Spleen (tissue), 7 donors: Measurements from ENCODE around the gene FAM117B.
"Not testable (repeated sequence)": the region's sequence is repeated elsewhere in the genome, so short reads cannot be mapped to it uniquely, and the experiment has no call there.

ENCODE experiments used
- POLR2A ChIP-seq, 3 donors: fragments of 450-650 bp; IDR thresholded peaks; one replicate each; pipeline ENCODE4 v1.5.1; 2017; ENCODE audit warnings: antibody characterized with exemption in 3 of 3, mild to moderate bottlenecking in 1 of 3
- POLR2AphosphoS5 ChIP-seq, 3 donors: sonication (generic); formaldehyde crosslinking; IDR thresholded peaks; one replicate each; pipeline ENCODE4 v1.5.1; 2017; ENCODE audit warnings: antibody characterized with exemption in 3 of 3
- TF ChIP-seq, protein P1 (sequence below), 11 experiments: fragments of 200-600 bp in 7 of 11; fragments of 450-650 bp in 4 of 11; sonication (generic) in 4 of 11; IDR thresholded peaks in 8 of 11; conservative IDR thresholded peaks in 3 of 11; 1 replicate in 7 of 11; 2 replicates in 4 of 11; pipeline versions ENCODE4 v1.4.0 to v1.8.0; 2016 to 2021; ENCODE audit warnings: antibody characterized with exemption in 11 of 11, inconsistent platforms in 4 of 11, mild to moderate bottlenecking in 1 of 11
- donor health status: DM: no; HTN: no; CAD: no; lungs with moderate emphysema.
- donor health status: DM: no; HTN: no; CAD: no.
- donor health status: DM: no; HTN: no; CAD: no.

DNA sequence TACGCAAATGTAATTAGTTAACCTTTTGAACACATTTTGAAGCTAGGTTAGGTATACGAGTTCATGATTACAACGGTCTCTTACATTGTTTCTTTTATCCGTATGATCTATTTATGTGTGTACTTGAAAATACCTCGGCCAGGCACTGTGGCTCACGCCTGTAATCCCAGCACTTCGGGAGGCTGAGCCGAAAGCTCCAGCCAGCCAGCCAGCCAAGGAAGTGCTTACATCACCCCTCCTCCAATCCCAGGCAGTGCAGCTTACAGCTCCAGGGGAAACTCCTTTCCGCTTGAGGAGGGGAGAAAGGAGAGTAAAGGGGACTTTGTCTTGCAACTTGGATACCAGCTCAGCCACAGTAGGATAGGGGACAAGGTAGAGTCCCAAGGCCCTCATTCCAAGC lies 171.1 kb downstream of the FAM117B start:
- TF ChIP-seq, protein P1, sequence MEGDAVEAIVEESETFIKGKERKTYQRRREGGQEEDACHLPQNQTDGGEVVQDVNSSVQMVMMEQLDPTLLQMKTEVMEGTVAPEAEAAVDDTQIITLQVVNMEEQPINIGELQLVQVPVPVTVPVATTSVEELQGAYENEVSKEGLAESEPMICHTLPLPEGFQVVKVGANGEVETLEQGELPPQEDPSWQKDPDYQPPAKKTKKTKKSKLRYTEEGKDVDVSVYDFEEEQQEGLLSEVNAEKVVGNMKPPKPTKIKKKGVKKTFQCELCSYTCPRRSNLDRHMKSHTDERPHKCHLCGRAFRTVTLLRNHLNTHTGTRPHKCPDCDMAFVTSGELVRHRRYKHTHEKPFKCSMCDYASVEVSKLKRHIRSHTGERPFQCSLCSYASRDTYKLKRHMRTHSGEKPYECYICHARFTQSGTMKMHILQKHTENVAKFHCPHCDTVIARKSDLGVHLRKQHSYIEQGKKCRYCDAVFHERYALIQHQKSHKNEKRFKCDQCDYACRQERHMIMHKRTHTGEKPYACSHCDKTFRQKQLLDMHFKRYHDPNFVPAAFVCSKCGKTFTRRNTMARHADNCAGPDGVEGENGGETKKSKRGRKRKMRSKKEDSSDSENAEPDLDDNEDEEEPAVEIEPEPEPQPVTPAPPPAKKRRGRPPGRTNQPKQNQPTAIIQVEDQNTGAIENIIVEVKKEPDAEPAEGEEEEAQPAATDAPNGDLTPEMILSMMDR (IDR thresholded peaks at IDR 0.05 in 8 of 11, conservative IDR thresholded peaks at IDR 0.05 in 3 of 11), result not testable (repeated sequence)
- TF ChIP-seq POLR2A, POLR2AphosphoS5 (IDR thresholded peaks at IDR 0.05): not testable (repeated sequence)
